GM12891 (cell line): Measurements from ENCODE around the gene NCAPG. TPM values are rescaled to one million over a fixed set of nuclear protein-coding genes. Genes with fewer than 3 reads are reported as not detected.

Source experiments
- DNase-seq: peaks from one replicate; pipeline ENCODE4 v3.0.0; 2011; ENCODE audit warnings: low spot score; ENCODE audit not compliant: insufficient read length
- FAIRE-seq: peaks from 2 replicates; lab custom pipeline; 2011; peaks lifted over from hg19 to GRCh38; lab: Jason Lieb, UNC
- PAX5 ChIP-seq: IDR thresholded peaks from 2 replicates; pipeline ENCODE4 v1.6.1; 2011; ENCODE audit warnings: low read length, moderate library complexity, mild to moderate bottlenecking; ENCODE audit not compliant: insufficient read depth, severe bottlenecking
- POLR2A ChIP-seq: IDR thresholded peaks from 2 replicates; pipeline ENCODE4 v1.6.1; 2011; ENCODE audit warnings: low read depth, low read length, control low read depth
- POLR2AphosphoS5 ChIP-seq: IDR thresholded peaks from 2 replicates; pipeline ENCODE4 v1.6.1; 2011; ENCODE audit warnings: low read depth, low read length, control low read depth
- POU2F2 ChIP-seq: IDR thresholded peaks from 2 replicates; pipeline ENCODE4 v1.6.1; 2011; ENCODE audit warnings: low read depth, mild to moderate bottlenecking, control low read depth, low read length, moderate library complexity
- SPI1 ChIP-seq: IDR thresholded peaks from 2 replicates; pipeline ENCODE4 v1.6.1; 2011; ENCODE audit warnings: low read depth, low read length, control low read depth
- TAF1 ChIP-seq: IDR thresholded peaks from 2 replicates; pipeline ENCODE4 v1.6.1; 2011; ENCODE audit warnings: low read depth, low read length, control low read depth
- polyA plus RNA-seq: library from polyadenylated mRNA; unstranded; fragments of >200 nt; gene quantifications from one replicate; pipeline ENCODE4 v1.2.1, GENCODE V29; 2012; ENCODE audit warnings: low read depth, missing spikeins, inconsistent platforms; ENCODE audit not compliant: missing spikeins

Gene NCAPG
- polyA plus RNA-seq = 20.8 TPM

- TF ChIP-seq TAF1 (peak; percentile 66), SPI1 (peak; percentile 82), PAX5 (no peak), POLR2A (peak; percentile 97), POLR2AphosphoS5 (peak; percentile 89), POU2F2 (peak; percentile 24)
- DNase-seq = peak; percentile 76
- FAIRE-seq = peak; percentile 100
Observed at GRCh38 chr4:17810260-17811077, at the start of gene NCAPG, which contains the start of gene DCAF16. Gene NCAPG (plus strand): TSS chr4:17810979. CDS start chr4:17811078, 99 bp downstream. Gene DCAF16 (minus strand): TSS chr4:17810757. CDS start chr4:17804141, 6,616 bp downstream.

GRCh38 chr4:17761062-17761461 is 49.7 kb upstream of the NCAPG start:
- FAIRE-seq (no peak), DNase-seq (no peak)
- TF ChIP-seq TAF1 (no peak), SPI1 (no peak), PAX5 (no peak), POLR2A (no peak), POU2F2 (no peak), POLR2AphosphoS5 (no peak)

- DNase-seq (no peak), FAIRE-seq (no peak)
- TF ChIP-seq PAX5 (no peak), POLR2A (no peak), SPI1 (no peak), POLR2AphosphoS5 (no peak), TAF1 (no peak), POU2F2 (no peak)
Observed at GRCh38 chr4:17762726-17763125, 48.1 kb upstream of the NCAPG start.

- FAIRE-seq (no peak), DNase-seq (no peak)
- TF ChIP-seq SPI1 (no peak), POLR2A (no peak), POU2F2 (no peak), PAX5 (no peak), TAF1 (no peak), POLR2AphosphoS5 (no peak)
Observed at GRCh38 chr4:17763416-17763815, 47.4 kb upstream of the NCAPG start.

- FAIRE-seq = no peak
- TF ChIP-seq SPI1 (no peak), POLR2A (no peak), POLR2AphosphoS5 (no peak), POU2F2 (no peak), PAX5 (no peak), TAF1 (no peak)
- no peak for DNase-seq
Observed at GRCh38 chr4:17763931-17764330, 46.8 kb upstream of the NCAPG start.

GRCh38 chr4:17765514-17766286 is 45.1 kb upstream of the NCAPG start:
- TF ChIP-seq POLR2AphosphoS5 = no peak
- no peak for TF ChIP-seq POLR2A
- TF ChIP-seq PAX5 = no peak
- no peak for TF ChIP-seq POU2F2
- no peak for TF ChIP-seq SPI1
- TF ChIP-seq TAF1 = no peak
- FAIRE-seq = no peak
- DNase-seq = no peak

- no peak for FAIRE-seq
- TF ChIP-seq POLR2AphosphoS5 (no peak), POLR2A (no peak), POU2F2 (no peak), SPI1 (no peak), TAF1 (no peak), PAX5 (no peak)
- DNase-seq = no peak
Observed at GRCh38 chr4:17766826-17767458, 43.8 kb upstream of the NCAPG start.

- DNase-seq (no peak), FAIRE-seq (no peak)
- no peak for TF ChIP-seq TAF1
- TF ChIP-seq SPI1 = no peak
- no peak for TF ChIP-seq POU2F2
Observed at GRCh38 chr4:17769406-17770174, 41.2 kb upstream of the NCAPG start.

- DNase-seq (no peak), FAIRE-seq (no peak)
- TF ChIP-seq POLR2A (no peak), POLR2AphosphoS5 (no peak), SPI1 (no peak), POU2F2 (no peak), PAX5 (no peak), TAF1 (no peak)
Observed at GRCh38 chr4:17770845-17771244, 39.9 kb upstream of the NCAPG start.
